Mesodermal cell (in vitro differentiated cells): ENCODE data around the gene CNTNAP4.

Experiments
- H3K27ac ChIP-seq: 2 replicates; pipeline ENCODE4 v1.7.0; 2013; ENCODE audit warnings: mild to moderate bottlenecking, low read depth, low read length, moderate library complexity; ENCODE audit not compliant: severe bottlenecking
- H3K36me3 ChIP-seq: 2 replicates; pipeline ENCODE4 v1.7.1; 2013; ENCODE audit warnings: mild to moderate bottlenecking, low read length, moderate library complexity; ENCODE audit not compliant: control insufficient read depth, insufficient read depth
- H3K4me1 ChIP-seq: one replicate; pipeline ENCODE4 v1.7.1; 2013; ENCODE audit warnings: mild to moderate bottlenecking, low read length; ENCODE audit not compliant: insufficient read depth, control insufficient read depth, poor library complexity, severe bottlenecking
- H3K4me3 ChIP-seq: 2 replicates; pipeline ENCODE4 v1.7.0; 2013; ENCODE audit warnings: low read length, control low read depth, mild to moderate bottlenecking; ENCODE audit not compliant: insufficient read depth, poor library complexity, severe bottlenecking; ENCODE audit errors: extremely low read depth
- H3K9me3 ChIP-seq: 2 replicates; pipeline ENCODE4 v1.7.1; 2013; ENCODE audit warnings: mild to moderate bottlenecking, low read length, moderate library complexity; ENCODE audit not compliant: control insufficient read depth
- WGBS, 2 experiments: methylation state at CpG; one replicate each; pipeline ENCODE4 v1.1.5; 2013; ENCODE audit warnings: missing lambda C conversion rate in 2 of 2; ENCODE audit not compliant: insufficient coverage in 2 of 2; 5-methylcytosine and 5-hydroxymethylcytosine counted together

CNTNAP4 gene

DNA sequence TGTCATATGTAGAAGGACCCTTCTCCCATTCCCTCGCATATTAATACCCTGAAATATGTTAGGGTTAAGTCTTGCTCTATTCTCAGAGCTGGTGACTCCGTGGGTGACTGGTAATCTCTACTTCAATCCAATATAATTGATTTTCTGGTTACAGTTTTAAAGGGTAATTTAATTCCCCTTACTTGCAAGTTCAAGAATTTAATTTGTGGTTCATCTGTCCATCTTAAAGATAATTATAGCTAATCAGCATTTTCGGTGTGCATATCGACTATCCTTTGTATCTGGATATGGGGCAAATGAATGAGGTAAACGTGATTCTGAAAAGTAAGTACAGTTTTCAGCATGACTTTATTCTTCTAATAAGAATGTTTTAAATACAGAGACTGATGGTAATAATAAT is 250.0 kb downstream of the CNTNAP4 start:
- no CpG with 5 or more reads among the region's 5 CpGs for WGBS, 2 experiments

DNA sequence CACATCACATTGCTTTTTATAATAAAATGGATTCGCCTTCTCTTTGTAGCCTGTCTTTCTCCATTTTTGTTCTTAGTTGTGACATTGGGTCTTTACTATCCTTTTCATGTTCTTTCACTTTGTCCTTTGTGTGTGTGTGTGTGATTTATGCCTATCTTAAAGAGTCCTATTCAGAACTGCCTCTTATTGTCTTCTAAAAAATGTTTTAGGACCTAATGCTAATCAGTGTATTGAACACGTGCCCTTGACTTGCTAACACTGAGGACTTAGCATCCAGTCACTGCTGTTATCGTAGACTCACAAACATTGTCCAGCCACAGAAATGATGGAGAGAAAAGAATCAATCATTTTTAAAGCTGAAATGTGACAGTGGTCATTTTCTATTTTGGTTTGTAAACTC is 251.9 kb downstream of the CNTNAP4 start:
- H3K4me3 ChIP-seq: no peak overlapping the region
- H3K27ac ChIP-seq: no peak overlapping the region
- H3K9me3 ChIP-seq: no peaks in the 10 kb centered on the region
- H3K4me1 ChIP-seq: no peaks in the 10 kb centered on the region
- WGBS, 2 experiments: 86 to 100% methylated on average over 1 to 2 of the region's 3 CpGs
- no peaks in the 10 kb centered on the region for H3K36me3 ChIP-seq

More for the DNA sequence above, 250.0 kb downstream of the CNTNAP4 start:
- Histone ChIP-seq H3K27ac (no peak overlapping the region), H3K9me3 (no peaks in the 10 kb centered on the region), H3K4me1 (no peaks in the 10 kb centered on the region), H3K36me3 (no peaks in the 10 kb centered on the region), H3K4me3 (no peak overlapping the region)

DNA sequence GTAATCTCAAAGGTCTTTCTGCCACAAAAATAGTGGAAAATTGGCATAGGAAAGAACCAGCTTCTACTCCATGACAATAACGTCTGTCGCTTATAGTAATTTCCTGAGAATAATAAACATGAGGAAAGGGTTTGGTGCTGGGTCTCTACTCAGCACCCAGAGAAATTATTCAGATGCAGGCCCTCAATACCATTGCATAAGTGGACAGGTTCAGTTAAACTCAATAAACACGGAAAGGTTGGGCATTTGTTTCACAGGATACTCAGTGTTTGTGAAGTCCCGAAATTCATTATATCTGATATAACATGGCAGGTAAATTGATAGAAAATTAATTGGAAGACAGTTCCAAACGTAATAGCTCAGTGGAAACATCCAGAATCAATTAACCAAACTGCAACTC is 254.0 kb downstream of the CNTNAP4 start:
- no peak overlapping the region for H3K27ac ChIP-seq
- no peaks in the 10 kb centered on the region for H3K9me3 ChIP-seq
- no peaks in the 10 kb centered on the region for H3K4me1 ChIP-seq
- H3K36me3 ChIP-seq: no peaks in the 10 kb centered on the region
- WGBS, 2 experiments: 73 to 83% methylated on average over 2 of the region's 5 CpGs
- H3K4me3 ChIP-seq: no peak overlapping the region

DNA sequence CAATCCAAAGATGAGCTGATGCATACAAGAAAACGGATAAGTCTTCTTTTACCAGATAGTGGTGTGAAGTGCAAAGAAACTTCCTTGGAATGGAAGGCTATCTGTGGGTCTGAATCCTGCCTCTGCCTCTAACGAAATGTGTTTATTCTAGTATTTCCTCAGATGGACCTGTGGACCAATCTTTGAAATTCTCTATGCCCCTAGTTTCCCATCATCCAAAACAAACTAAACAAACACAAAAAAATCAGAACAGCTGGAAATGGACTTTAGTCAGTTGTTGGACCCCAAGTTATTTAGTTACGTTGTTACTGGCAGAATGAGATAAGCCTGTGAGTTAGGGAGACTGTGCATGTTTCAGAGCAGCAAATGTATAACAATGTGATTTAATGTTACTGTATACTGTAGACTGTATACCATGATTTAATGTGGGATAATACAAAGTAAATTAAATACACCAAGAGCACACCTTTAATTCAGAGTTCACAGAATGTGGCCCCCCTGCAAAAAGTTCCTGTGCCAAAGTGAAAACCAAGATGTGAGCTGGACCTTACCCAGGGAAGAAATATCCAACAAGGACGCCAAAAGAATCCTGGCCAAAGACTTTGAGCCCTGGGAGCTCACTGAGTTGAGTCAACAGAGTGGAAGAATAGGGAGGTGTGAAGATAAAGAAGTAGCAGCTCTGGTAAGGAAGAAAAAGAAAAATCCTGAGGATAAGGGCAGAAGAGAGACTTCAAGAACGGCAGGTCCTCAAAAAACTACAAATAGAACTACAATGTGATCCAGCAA is 255.2 kb downstream of the CNTNAP4 start:
- 88 to 98% methylated on average over 3 to 4 of the region's 5 CpGs for WGBS, 2 experiments
- H3K36me3 ChIP-seq: no peaks in the 10 kb centered on the region
- no peak overlapping the region for H3K27ac ChIP-seq
- no peak overlapping the region for H3K4me3 ChIP-seq
- no peaks in the 10 kb centered on the region for H3K9me3 ChIP-seq
- no peaks in the 10 kb centered on the region for H3K4me1 ChIP-seq

DNA sequence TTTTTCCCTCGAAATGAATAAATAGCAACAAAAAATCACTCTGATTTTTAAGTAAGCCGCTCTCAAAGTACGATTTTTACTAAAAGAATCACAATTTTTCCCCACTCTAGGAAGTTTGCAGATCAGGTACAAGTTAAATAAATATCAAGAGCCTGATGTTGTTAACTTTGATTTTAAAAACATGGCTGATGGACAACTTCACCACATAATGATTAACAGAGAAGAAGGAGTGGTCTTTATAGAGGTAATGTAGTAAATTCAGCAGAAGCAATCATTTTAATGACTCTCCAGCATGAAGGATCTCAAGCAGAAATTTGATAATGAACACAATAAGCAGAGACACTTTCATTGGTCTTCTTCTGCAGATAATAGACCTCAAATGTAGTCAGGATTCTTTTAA is 262.4 kb downstream of the CNTNAP4 start:
- Histone ChIP-seq H3K9me3 (no peaks in the 10 kb centered on the region), H3K4me3 (no peak overlapping the region), H3K4me1 (no peaks in the 10 kb centered on the region), H3K36me3 (no peaks in the 10 kb centered on the region), H3K27ac (no peak overlapping the region)
- WGBS, 2 experiments: no CpG with 5 or more reads among the region's 3 CpGs

DNA sequence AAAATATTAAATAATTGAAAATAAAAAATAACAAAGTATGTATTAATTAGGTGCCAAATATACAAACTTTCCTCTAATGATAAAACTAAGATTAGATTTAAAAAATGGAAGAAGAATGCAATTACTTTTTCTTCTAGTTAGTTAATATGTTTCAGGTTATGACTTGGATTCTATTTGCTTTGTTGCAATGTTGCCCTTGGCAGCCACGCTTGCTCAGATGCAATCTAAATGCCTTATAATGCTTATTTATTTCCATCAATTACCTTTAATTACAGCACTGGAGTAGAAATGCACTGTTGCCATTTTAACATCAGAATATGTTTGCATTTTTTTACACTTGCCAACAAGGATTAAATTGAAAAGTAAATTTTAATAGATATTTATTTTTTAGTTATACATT is 263.9 kb downstream of the CNTNAP4 start:
- H3K9me3 ChIP-seq: no peaks in the 10 kb centered on the region
- no CpG with 5 or more reads among the region's 1 CpG for WGBS, 2 experiments
- no peak overlapping the region for H3K27ac ChIP-seq
- no peak overlapping the region for H3K4me3 ChIP-seq
- H3K36me3 ChIP-seq: no peaks in the 10 kb centered on the region
- H3K4me1 ChIP-seq: no peaks in the 10 kb centered on the region

DNA sequence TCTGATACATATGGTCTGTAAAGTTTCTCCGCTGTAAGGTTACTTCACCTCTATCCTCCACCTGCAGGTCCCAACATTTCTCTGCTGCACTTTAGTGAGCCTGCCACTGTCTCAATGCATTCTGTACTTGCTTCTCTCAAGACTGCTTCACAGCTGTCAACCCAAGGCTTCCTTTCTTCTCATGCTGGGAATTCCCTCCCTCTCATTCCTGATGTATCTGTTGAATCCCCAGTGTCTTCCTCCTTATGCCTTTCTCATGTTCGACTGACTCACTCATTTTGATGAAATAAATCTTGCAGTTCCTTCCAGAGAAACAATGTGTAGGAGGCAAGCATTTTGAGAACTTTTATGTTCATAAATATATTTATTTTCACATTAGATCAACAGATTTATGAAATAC is 288.3 kb downstream of the CNTNAP4 start:
- H3K4me3 ChIP-seq: no peak overlapping the region
- 100% methylated on average over 1 of the region's 2 CpGs; no CpG with 5 or more reads in 1 of the 2 experiments for WGBS, 2 experiments
- H3K4me1 ChIP-seq: no peaks in the 10 kb centered on the region
- no peak overlapping the region for H3K27ac ChIP-seq
- no peaks in the 10 kb centered on the region for H3K36me3 ChIP-seq
- H3K9me3 ChIP-seq: no peaks in the 10 kb centered on the region

DNA sequence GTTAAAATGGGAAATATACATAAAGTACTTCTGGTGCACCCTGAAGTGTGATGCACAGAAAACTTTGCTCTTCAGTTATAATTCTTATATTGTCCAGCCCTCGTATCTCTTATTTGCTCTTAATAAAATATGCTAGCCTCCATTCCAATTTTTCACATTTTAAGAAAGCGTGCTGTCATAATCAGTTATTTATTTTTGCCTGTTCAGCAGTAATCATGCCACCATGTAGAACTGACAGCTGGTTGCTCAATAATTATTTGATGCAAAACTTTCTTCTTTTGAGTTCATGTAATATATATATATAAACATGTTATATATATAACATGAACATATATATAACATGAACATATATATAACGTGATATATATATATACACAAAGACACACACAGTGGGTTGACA is 294.6 kb downstream of the CNTNAP4 start:
- WGBS, 2 experiments: 40% methylated on average over 2 of the region's 3 CpGs; no CpG with 5 or more reads in 1 of the 2 experiments

DNA sequence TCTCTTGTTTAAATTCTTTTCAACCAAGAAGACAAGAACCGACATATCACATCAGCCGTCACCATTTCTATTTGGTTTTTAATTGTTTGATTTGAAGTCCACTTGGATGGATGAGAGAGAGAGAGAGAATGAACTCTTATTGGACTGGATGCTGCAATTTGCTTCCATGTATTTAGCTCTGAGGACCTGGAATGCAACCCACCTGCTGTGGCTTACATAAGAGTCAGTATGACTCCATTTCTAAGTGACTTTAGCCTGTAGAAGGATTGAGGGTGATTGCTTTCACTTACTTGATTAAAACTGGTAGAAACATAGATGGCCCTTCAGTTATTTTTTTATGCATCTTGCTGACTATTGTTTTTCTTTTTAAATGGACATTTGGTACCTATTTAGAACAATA is 296.1 kb downstream of the CNTNAP4 start:
- Histone ChIP-seq H3K36me3 (no peaks in the 10 kb centered on the region), H3K9me3 (no peaks in the 10 kb centered on the region), H3K4me1 (no peaks in the 10 kb centered on the region), H3K4me3 (no peak overlapping the region), H3K27ac (no peak overlapping the region)
- no CpG with 5 or more reads among the region's 2 CpGs for WGBS, 2 experiments

More for the DNA sequence above, 294.6 kb downstream of the CNTNAP4 start:
- Histone ChIP-seq H3K36me3 (no peaks in the 10 kb centered on the region), H3K4me3 (no peak overlapping the region), H3K9me3 (no peaks in the 10 kb centered on the region), H3K27ac (no peak overlapping the region), H3K4me1 (no peaks in the 10 kb centered on the region)

DNA sequence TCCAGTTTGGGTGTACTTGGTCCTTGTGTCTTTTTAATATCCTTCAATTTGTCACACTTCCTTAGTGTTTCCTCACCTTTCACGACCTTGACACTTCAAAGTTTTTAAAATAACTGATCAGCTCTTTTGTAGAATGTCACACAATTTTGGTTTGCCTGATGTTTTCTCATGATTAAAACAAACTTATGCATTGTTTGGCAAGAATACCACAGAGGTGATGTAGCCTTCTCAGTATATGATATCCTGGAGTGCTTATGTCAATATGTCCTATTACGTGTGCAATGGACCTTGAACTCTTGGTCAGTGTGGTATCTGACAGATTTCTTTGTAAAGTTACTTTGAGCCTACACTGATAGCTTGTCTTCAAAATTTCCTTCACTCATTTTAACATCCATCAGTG is 297.4 kb downstream of the CNTNAP4 start:
- H3K36me3 ChIP-seq: no peaks in the 10 kb centered on the region
- WGBS, 2 experiments: 71 to 80% methylated on average over 1 of the region's 2 CpGs

DNA sequence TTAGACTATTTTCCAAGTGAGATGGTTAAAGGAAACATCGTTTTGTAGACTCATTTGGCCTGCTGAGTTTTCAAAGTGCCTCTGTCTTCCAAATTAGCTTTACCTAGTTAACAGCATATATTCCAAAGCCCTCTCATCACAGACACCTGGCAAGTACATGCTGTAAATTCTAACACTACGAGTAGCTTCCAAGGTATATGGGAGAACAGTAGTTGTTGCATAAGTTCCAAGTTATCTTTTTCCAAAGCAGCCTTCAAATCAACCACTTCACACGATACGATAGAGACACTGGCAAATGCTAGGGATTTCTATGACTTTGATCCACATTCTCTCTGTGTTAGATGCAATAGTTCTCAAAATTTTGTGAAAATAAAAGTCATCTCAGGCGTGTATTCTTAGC is 299.3 kb downstream of the CNTNAP4 start:
- H3K4me3 ChIP-seq: no peak overlapping the region
- H3K9me3 ChIP-seq: no peaks in the 10 kb centered on the region
- no peaks in the 10 kb centered on the region for H3K4me1 ChIP-seq
- no CpG with 5 or more reads among the region's 5 CpGs for WGBS, 2 experiments
- no peak overlapping the region for H3K27ac ChIP-seq
- H3K36me3 ChIP-seq: no peaks in the 10 kb centered on the region

More for the DNA sequence above, 297.4 kb downstream of the CNTNAP4 start:
- H3K4me1 ChIP-seq: no peaks in the 10 kb centered on the region
- no peak overlapping the region for H3K27ac ChIP-seq
- H3K4me3 ChIP-seq: no peak overlapping the region
- H3K9me3 ChIP-seq: no peaks in the 10 kb centered on the region
